Measurements from ENCODE around the gene THOC5.

GRCh38 chr22:29563652-29564460 lies 10.3 kb upstream of the THOC5 start:
- TF ChIP-seq RAD21 (IDR thresholded peaks at IDR 0.05; ENCODE audit: low read depth) = no peak
- TF ChIP-seq, protein P1, sequence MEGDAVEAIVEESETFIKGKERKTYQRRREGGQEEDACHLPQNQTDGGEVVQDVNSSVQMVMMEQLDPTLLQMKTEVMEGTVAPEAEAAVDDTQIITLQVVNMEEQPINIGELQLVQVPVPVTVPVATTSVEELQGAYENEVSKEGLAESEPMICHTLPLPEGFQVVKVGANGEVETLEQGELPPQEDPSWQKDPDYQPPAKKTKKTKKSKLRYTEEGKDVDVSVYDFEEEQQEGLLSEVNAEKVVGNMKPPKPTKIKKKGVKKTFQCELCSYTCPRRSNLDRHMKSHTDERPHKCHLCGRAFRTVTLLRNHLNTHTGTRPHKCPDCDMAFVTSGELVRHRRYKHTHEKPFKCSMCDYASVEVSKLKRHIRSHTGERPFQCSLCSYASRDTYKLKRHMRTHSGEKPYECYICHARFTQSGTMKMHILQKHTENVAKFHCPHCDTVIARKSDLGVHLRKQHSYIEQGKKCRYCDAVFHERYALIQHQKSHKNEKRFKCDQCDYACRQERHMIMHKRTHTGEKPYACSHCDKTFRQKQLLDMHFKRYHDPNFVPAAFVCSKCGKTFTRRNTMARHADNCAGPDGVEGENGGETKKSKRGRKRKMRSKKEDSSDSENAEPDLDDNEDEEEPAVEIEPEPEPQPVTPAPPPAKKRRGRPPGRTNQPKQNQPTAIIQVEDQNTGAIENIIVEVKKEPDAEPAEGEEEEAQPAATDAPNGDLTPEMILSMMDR (IDR thresholded peaks at IDR 0.05 in 2 of 3, conservative IDR thresholded peaks at IDR 0.05 in 1 of 3; ENCODE audit: borderline replicate concordance in 1 of 3, insufficient read depth in 1 of 3, low read depth in 2 of 3, low read length in 2 of 3) = no peak
- TF ChIP-seq CBX3 (IDR thresholded peaks at IDR 0.05; ENCODE audit: low read depth) = no peak
- TF ChIP-seq SRF (IDR thresholded peaks at IDR 0.05; ENCODE audit: low read depth) = no peak
- TF ChIP-seq POLR2A (IDR thresholded peaks at IDR 0.05; ENCODE audit: borderline replicate concordance, extremely low read depth, insufficient read depth, insufficient read length) = no peak

All from HCT116 (cell line).